ENCODE data around the gene FAM3D. TPM values are rescaled to one million over a fixed set of nuclear protein-coding genes. Genes with fewer than 3 reads are reported as not detected.
"Not testable (repeated sequence)": the region's sequence is repeated elsewhere in the genome, so short reads cannot be mapped to it uniquely, and the experiment has no call there.

Gene FAM3D
- total RNA-seq, 1 experiment from 2014 or later = not detected

DNA sequence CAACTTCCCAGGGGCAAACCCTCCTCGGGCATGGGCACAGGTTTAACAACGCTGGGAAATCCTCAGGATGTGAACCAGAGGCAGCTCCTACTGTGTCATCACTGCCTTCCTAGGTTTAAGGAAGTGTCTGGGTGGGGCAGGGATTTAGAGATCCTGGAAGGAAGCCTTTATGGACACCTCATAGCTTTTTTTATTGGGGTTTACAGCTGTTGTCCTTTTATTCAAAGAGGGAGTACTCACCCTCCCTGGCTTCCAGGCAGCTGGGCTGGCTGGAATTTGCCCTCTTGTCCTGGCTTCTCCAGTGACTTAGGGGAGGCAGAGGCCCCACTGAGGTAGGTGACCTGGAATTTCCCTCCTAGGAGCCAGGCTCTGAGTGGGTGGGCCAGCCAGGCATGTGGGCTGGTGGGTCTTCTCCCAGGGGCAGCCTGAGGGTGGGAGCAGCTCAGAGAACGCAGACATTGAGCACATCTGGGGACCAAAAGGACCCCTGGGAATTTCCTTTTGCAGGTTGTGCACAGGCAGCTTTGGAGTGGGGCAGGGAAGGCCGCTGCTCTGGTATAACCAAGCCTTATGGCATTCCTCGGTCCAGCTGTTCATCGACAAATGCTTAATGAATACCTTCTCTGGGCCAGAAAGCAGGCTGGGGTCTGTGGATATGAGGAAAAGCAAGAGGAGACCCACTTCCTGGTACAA lies 13.5 kb upstream of the FAM3D start:
- no peak for DNase-seq (ENCODE audit: low read depth, low spot score)
- H3K27me3 ChIP-seq (ENCODE audit: control insufficient read depth, insufficient read depth, low read length) = no peaks in the 10 kb centered on the region
- no peak for TF ChIP-seq POLR2AphosphoS5 (IDR thresholded peaks at IDR 0.05; ENCODE audit: low read depth, low read length)
- TF ChIP-seq, protein P1, sequence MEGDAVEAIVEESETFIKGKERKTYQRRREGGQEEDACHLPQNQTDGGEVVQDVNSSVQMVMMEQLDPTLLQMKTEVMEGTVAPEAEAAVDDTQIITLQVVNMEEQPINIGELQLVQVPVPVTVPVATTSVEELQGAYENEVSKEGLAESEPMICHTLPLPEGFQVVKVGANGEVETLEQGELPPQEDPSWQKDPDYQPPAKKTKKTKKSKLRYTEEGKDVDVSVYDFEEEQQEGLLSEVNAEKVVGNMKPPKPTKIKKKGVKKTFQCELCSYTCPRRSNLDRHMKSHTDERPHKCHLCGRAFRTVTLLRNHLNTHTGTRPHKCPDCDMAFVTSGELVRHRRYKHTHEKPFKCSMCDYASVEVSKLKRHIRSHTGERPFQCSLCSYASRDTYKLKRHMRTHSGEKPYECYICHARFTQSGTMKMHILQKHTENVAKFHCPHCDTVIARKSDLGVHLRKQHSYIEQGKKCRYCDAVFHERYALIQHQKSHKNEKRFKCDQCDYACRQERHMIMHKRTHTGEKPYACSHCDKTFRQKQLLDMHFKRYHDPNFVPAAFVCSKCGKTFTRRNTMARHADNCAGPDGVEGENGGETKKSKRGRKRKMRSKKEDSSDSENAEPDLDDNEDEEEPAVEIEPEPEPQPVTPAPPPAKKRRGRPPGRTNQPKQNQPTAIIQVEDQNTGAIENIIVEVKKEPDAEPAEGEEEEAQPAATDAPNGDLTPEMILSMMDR (IDR thresholded peaks at IDR 0.05) = no peak
- no peak for TF ChIP-seq SIN3A (IDR thresholded peaks at IDR 0.05; ENCODE audit: borderline replicate concordance, insufficient read depth, low read depth, low read length)
- no peak for TF ChIP-seq TCF7L2 (IDR thresholded peaks at IDR 0.05; ENCODE audit: low read depth, low read length)
- TF ChIP-seq, protein P2, sequence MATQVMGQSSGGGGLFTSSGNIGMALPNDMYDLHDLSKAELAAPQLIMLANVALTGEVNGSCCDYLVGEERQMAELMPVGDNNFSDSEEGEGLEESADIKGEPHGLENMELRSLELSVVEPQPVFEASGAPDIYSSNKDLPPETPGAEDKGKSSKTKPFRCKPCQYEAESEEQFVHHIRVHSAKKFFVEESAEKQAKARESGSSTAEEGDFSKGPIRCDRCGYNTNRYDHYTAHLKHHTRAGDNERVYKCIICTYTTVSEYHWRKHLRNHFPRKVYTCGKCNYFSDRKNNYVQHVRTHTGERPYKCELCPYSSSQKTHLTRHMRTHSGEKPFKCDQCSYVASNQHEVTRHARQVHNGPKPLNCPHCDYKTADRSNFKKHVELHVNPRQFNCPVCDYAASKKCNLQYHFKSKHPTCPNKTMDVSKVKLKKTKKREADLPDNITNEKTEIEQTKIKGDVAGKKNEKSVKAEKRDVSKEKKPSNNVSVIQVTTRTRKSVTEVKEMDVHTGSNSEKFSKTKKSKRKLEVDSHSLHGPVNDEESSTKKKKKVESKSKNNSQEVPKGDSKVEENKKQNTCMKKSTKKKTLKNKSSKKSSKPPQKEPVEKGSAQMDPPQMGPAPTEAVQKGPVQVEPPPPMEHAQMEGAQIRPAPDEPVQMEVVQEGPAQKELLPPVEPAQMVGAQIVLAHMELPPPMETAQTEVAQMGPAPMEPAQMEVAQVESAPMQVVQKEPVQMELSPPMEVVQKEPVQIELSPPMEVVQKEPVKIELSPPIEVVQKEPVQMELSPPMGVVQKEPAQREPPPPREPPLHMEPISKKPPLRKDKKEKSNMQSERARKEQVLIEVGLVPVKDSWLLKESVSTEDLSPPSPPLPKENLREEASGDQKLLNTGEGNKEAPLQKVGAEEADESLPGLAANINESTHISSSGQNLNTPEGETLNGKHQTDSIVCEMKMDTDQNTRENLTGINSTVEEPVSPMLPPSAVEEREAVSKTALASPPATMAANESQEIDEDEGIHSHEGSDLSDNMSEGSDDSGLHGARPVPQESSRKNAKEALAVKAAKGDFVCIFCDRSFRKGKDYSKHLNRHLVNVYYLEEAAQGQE (IDR thresholded peaks at IDR 0.05; ENCODE audit: insufficient read depth in 1 of 2, low read depth in 2 of 2, low read length in 1 of 2) = no peak
- intact Hi-C loops (cut with micrococcal nuclease; ENCODE audit: unreplicated experiment) (no loop called here), in situ Hi-C loops (cut with HindIII; ENCODE audit: low pct_unique_long_range_greater_than_20kb, low sequenced_read_pairs) (no loop called here)
- H3K36me3 ChIP-seq (ENCODE audit: control insufficient read depth, insufficient read depth, low read length) = no peaks in the 10 kb centered on the region
- BruUV-seq (replicated peaks) = no TSS peak
- no peak for ATAC-seq
- no peaks in the 10 kb centered on the region for H3K4me1 ChIP-seq (ENCODE audit: control insufficient read depth, insufficient read depth, low read length)
- H3K9me3 ChIP-seq (ENCODE audit: control insufficient read depth, insufficient read depth, low read depth, low read length) = no peaks in the 10 kb centered on the region
- POLR2A ChIA-PET = no interaction called here
- H3K4me3 ChIP-seq (ENCODE audit: low read depth in 2 of 2, low read length in 2 of 2) = no peak overlapping the region
- H3K27ac ChIP-seq (ENCODE audit: low read length) = no peak overlapping the region
- CTCF ChIA-PET = interaction anchor here (0.6 kb wide), 1 partner anchor 760 kb away, joined by 5 read pairs; no protein-coding TSS in a partner anchor

DNA sequence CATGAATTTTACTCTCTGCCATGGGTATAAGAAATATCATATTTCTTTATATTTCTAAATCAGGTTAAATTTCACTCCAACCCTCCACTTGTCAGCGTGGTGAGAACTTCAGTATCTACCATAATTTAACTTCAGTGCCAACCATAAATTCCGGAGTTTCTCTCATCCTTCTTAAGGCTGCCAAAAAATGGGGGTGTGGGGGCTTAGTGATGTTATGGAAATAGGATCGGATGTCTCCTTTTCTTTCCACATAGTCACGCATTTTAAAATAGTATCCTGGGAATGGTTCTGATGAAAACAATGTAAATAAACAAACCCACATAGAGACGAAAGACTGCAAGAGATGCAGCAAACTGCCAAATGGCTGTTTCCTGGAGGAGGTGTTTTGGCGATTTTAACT lies 12.9 kb upstream of the FAM3D start:
- ChIA-PET CTCF (no interaction called here), POLR2A (no interaction called here)
- Histone ChIP-seq H3K4me3 (ENCODE audit: low read depth in 2 of 2, low read length in 2 of 2) (no peak overlapping the region), H3K36me3 (ENCODE audit: control insufficient read depth, insufficient read depth, low read length) (no peaks in the 10 kb centered on the region), H3K9me3 (ENCODE audit: control insufficient read depth, insufficient read depth, low read depth, low read length) (no peaks in the 10 kb centered on the region), H3K27ac (ENCODE audit: low read length) (no peak overlapping the region), H3K4me1 (ENCODE audit: control insufficient read depth, insufficient read depth, low read length) (no peaks in the 10 kb centered on the region), H3K27me3 (ENCODE audit: control insufficient read depth, insufficient read depth, low read length) (no peaks in the 10 kb centered on the region)
- DNase-seq (ENCODE audit: low read depth, low spot score) (no peak), ATAC-seq (no peak)
- in situ Hi-C loops (cut with HindIII; ENCODE audit: low pct_unique_long_range_greater_than_20kb, low sequenced_read_pairs) (no loop called here), intact Hi-C loops (cut with micrococcal nuclease; ENCODE audit: unreplicated experiment) (no loop called here)
- no TSS peak for BruUV-seq (replicated peaks)
- TF ChIP-seq, protein P1 (IDR thresholded peaks at IDR 0.05) = no peak
- TF ChIP-seq POLR2AphosphoS5 (IDR thresholded peaks at IDR 0.05; ENCODE audit: low read depth, low read length) (no peak), TCF7L2 (IDR thresholded peaks at IDR 0.05; ENCODE audit: low read depth, low read length) (no peak), SIN3A (IDR thresholded peaks at IDR 0.05; ENCODE audit: borderline replicate concordance, insufficient read depth, low read depth, low read length) (no peak)
- TF ChIP-seq, protein P2 (IDR thresholded peaks at IDR 0.05; ENCODE audit: insufficient read depth in 1 of 2, low read depth in 2 of 2, low read length in 1 of 2) = no peak

DNA sequence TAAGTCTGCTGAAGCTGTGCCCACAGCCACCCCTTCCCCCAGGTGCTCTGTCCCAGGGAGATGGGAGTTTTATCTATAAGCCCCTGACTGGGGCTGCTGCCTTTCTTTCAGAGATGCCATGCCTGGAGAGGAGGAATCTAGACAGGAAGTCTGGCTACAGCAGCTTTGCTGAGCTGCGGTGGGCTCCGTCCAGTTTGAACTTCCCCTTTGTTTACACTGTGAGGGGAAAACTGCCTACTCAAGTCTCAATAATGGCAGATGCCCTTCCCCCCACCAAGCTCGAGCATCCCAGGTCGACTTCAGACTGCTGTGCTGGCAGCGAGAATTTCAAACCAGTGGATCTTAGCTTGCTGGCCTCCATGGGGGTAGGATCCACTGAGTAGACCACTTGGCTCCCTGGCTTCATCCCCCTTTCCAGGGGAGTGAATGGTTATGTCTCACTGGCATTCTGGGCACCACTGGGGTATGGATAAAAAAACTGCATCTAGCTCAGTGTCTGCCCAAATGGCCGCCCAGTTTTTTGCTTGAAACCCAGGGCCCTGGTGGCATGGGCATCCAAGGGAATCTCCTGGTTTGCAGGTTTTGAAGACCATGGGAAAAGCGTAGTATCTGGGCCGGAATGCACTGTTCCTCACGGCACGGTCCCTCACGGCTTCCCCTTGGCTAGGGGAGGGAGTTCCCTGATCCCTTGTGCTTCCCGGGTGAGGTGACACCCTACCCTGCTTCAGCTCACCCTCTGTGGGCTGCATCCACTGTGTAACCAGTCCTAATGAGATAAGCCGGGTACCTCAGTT lies 11.8 kb upstream of the FAM3D start:
- H3K4me3 ChIP-seq (ENCODE audit: low read depth in 2 of 2, low read length in 2 of 2); H3K4me1 ChIP-seq (ENCODE audit: control insufficient read depth, insufficient read depth, low read length); CTCF ChIA-PET; H3K9me3 ChIP-seq (ENCODE audit: control insufficient read depth, insufficient read depth, low read depth, low read length); DNase-seq (ENCODE audit: low read depth, low spot score); intact Hi-C loops (cut with micrococcal nuclease; ENCODE audit: unreplicated experiment); H3K36me3 ChIP-seq (ENCODE audit: control insufficient read depth, insufficient read depth, low read length); H3K27ac ChIP-seq (ENCODE audit: low read length); POLR2A ChIA-PET; ATAC-seq; H3K27me3 ChIP-seq (ENCODE audit: control insufficient read depth, insufficient read depth, low read length); BruUV-seq (replicated peaks); in situ Hi-C loops (cut with HindIII; ENCODE audit: low pct_unique_long_range_greater_than_20kb, low sequenced_read_pairs): not testable (repeated sequence)

Data from Panc1 (cell line).